Coronary artery (tissue), 2 donors: ENCODE results near the gene ZNF143.
"Not testable (repeated sequence)": the region's sequence is repeated elsewhere in the genome, so short reads cannot be mapped to it uniquely, and the experiment has no call there.

Source experiments
- DNase-seq: peaks from one replicate; pipeline ENCODE4 v3.0.0-alpha.2; 2017; ENCODE audit warnings: low spot score
- H3K27ac ChIP-seq, 2 donors: fragments of 200-600 bp; sonication (generic); one replicate each; pipeline ENCODE4 v1.5.1; 2016 to 2019
- H3K4me3 ChIP-seq: fragments of 200-600 bp; sonication (generic); 2 replicates; pipeline ENCODE4 v1.5.1; 2016; ENCODE audit warnings: mild to moderate bottlenecking, moderate library complexity
- CTCF ChIP-seq: fragments of 200-600 bp; sonication (generic); IDR thresholded peaks from one replicate; pipeline ENCODE4 v1.5.1; 2019; ENCODE audit warnings: antibody characterized with exemption

ZNF143 gene

GRCh38 chr11:9460322-9461062 is at the start of gene ZNF143:
Gene ZNF143 (plus strand): TSS chr11:9461012. CDS start chr11:9471309, 10,297 bp downstream.
- no peak for TF ChIP-seq CTCF
- peak within 1 kb of the TSS; percentile 95 to 99 for H3K27ac ChIP-seq
- H3K4me3 ChIP-seq = peak within 1 kb of the TSS; percentile 77
- peak; percentile 100 for DNase-seq

GRCh38 chr11:9428706-9429105 is 32.1 kb upstream of the ZNF143 start:
- Histone ChIP-seq H3K27ac (no peak overlapping the region), H3K4me3 (no peak overlapping the region)
- no peak for DNase-seq
- no peak for TF ChIP-seq CTCF

- H3K27ac ChIP-seq = no peak overlapping the region
- no peak for TF ChIP-seq CTCF
- no peak overlapping the region for H3K4me3 ChIP-seq
- no peak for DNase-seq
These were observed 22.2 kb upstream of the ZNF143 start for GRCh38 chr11:9438611-9439010.

- no peak for DNase-seq
- no peak overlapping the region for H3K4me3 ChIP-seq
- no peak overlapping the region for H3K27ac ChIP-seq
- TF ChIP-seq CTCF = no peak
These were observed 14.6 kb upstream of the ZNF143 start for GRCh38 chr11:9446230-9446629.

GRCh38 chr11:9448576-9449352 is 12.0 kb upstream of the ZNF143 start:
- no peak overlapping the region for H3K27ac ChIP-seq
- no peak for TF ChIP-seq CTCF
- no peak for DNase-seq
- H3K4me3 ChIP-seq = no peak overlapping the region

GRCh38 chr11:9452023-9452422 is 8.8 kb upstream of the ZNF143 start:
- H3K27ac ChIP-seq, DNase-seq, H3K4me3 ChIP-seq: not testable (repeated sequence)

- DNase-seq = no peak
- Histone ChIP-seq H3K4me3 (no peak overlapping the region), H3K27ac (no peak overlapping the region)
- TF ChIP-seq CTCF = no peak
These were observed 5.1 kb upstream of the ZNF143 start for GRCh38 chr11:9455722-9456121.
